AG09309 (cell line): ENCODE measurements around the gene CARS1.

Experiments
- DNase-seq: peaks from one replicate; pipeline ENCODE4 v3.0.0-alpha.2; 2010; ENCODE audit warnings: low read depth
- H3K4me3 ChIP-seq: 2 replicates; pipeline ENCODE4 v1.5.1; 2011; ENCODE audit warnings: mild to moderate bottlenecking, low read depth, low read length, moderate library complexity; ENCODE audit not compliant: control insufficient read depth
- CTCF ChIP-seq: IDR thresholded peaks from 2 replicates; pipeline ENCODE4 v1.5.1; 2011; ENCODE audit warnings: mild to moderate bottlenecking, low read depth, low read length, inconsistent platforms; ENCODE audit not compliant: insufficient read depth, control insufficient read depth; ENCODE audit errors: missing control alignments

The CARS1 gene

GRCh38 chr11:2998073-2998850 lies 59.0 kb downstream of the CARS1 start:
- no peak for DNase-seq
- no peak for TF ChIP-seq CTCF
- no peak overlapping the region for H3K4me3 ChIP-seq

GRCh38 chr11:2997406-2997805 lies 59.8 kb downstream of the CARS1 start:
- no peak for DNase-seq
- no peak for TF ChIP-seq CTCF
- H3K4me3 ChIP-seq: no peak overlapping the region

- TF ChIP-seq CTCF: no peak
- no peak overlapping the region for H3K4me3 ChIP-seq
- DNase-seq: no peak
These were observed 60.2 kb downstream of the CARS1 start for GRCh38 chr11:2996976-2997375.

GRCh38 chr11:2995893-2996554 lies 61.2 kb downstream of the CARS1 start:
- no peak overlapping the region for H3K4me3 ChIP-seq
- TF ChIP-seq CTCF: no peak
- no peak for DNase-seq

GRCh38 chr11:2995031-2995561 lies 62.1 kb downstream of the CARS1 start:
- no peak for TF ChIP-seq CTCF
- no peak overlapping the region for H3K4me3 ChIP-seq
- DNase-seq: no peak

- TF ChIP-seq CTCF: no peak
- DNase-seq: no peak
These were observed 62.9 kb downstream of the CARS1 start for GRCh38 chr11:2994336-2994730.

More at GRCh38 chr11:2994336-2994730, 62.9 kb downstream of the CARS1 start:
- no peak overlapping the region for H3K4me3 ChIP-seq
